T-helper 17 cell (primary cell): Measurements from ENCODE around the gene OR1I1. TPM values are rescaled to one million over a fixed set of nuclear protein-coding genes. Genes with fewer than 3 reads are reported as not detected.

Experiments
- ATAC-seq: fragments of 150-1000 bp; cut with Tn5 transposase; 2 replicates; pipeline ENCODE4 v1.10.0; 2021; ENCODE audit warnings: mild to moderate bottlenecking, moderate library complexity
- DNase-seq, 3 donors: peaks; one replicate each; pipeline versions ENCODE4 v3.0.0 to v3.0.0-alpha.2; 2020 to 2021
- H3K9me3 ChIP-seq: one replicate; pipeline ENCODE4 v1.7.0; 2013; ENCODE audit warnings: low read length, mild to moderate bottlenecking; ENCODE audit not compliant: control insufficient read depth, poor library complexity, severe bottlenecking
- H3K27ac Mint-ChIP-seq: one replicate; pipeline ENCODE4 v1.8.0; 2022; ENCODE audit warnings: mild to moderate bottlenecking, moderate library complexity, mixed read lengths
- H3K27me3 Mint-ChIP-seq: one replicate; pipeline ENCODE4 v1.8.0; 2022; ENCODE audit warnings: mixed read lengths
- H3K36me3 Mint-ChIP-seq: one replicate; pipeline ENCODE4 v1.8.0; 2022; ENCODE audit warnings: low read depth, mixed read lengths
- H3K4me1 Mint-ChIP-seq: one replicate; pipeline ENCODE4 v1.8.0; 2022; ENCODE audit warnings: mild to moderate bottlenecking, mixed read lengths
- H3K4me3 Mint-ChIP-seq: one replicate; pipeline ENCODE4 v1.8.0; 2022; ENCODE audit warnings: mild to moderate bottlenecking, moderate library complexity, mixed read lengths
- total RNA-seq, 4 donors: library from RNA in 2 of 4; stranded (reverse) in 2 of 4; gene quantifications; one replicate each; pipeline ENCODE4 v1.2.3 and lab custom pipeline; 2022 to 2026

The OR1I1 gene
- total RNA-seq, 2 donors from 2014 or later = not detected

DNA sequence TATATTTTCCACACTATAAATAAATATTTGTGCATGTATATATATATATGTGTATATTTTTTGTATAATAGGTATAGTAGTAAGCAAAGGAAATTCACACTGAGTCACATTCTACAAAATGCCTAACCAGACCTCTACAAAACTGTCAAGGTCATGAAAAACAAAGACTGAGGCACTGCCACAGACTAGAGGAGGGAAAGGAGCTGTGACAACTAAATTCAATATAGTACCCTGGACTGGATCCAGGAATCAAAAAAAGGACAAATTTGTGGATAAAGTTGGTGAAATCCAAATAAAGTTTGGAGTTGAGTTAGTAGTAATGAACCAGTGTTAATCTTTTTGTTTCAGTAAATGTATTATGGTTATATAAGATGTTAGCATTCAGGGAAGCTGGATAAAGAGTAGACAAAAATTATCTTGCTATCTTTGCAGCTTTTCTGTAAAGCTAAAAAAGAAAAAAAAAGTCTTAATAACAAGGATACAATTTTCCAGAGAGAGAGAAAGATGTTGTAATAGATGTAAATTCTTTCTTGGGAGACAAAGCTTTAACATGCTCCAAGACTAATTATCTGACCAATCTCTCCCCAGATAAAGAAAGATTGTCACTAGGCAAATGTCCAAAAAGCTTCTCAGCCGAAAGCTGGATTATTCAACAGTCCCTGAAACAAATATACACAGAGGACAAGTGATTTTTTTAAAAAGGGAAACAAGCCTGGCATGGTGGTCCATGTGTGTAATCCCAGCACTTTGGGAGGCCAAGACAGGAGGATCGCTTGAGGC, 44.3 kb downstream of the OR1I1 start:
- no peak for DNase-seq
- Mint-ChIP-seq H3K36me3 (peaks cover under 1% of the 10 kb centered on the region), H3K4me1 (peaks cover 40% of the 10 kb centered on the region), H3K27ac (peak overlapping the region; percentile 99), H3K4me3 (no peak overlapping the region), H3K27me3 (no peaks in the 10 kb centered on the region)
- H3K9me3 ChIP-seq = no peaks in the 10 kb centered on the region
- ATAC-seq = no peak

DNA sequence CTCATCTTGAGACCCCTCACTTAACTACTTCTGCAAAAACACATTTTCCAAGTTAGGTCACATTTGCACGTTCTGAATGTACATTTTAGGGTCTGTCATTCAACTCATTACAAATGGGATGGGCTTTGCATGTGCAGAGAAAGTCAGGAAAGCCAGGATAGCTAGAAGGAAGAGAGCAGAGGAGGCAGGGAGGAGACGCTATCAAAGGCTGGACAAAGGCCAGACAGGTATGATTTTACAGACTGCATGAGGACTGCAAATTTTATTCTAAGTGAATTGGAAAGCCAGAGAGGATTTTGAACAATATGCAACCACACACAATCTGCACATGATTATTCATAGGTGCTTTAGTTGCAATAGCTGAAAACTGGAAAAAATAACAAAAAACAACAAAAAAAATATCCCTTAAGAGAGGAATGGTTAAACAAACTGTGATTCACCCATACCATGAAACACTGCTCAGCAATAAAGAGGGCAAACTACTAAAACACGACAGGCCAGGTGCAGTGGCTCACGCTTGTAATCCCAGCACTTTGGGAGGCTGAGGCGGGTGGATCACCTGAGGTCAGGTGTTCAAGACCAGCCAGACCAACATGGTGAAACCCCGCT, 46.3 kb downstream of the OR1I1 start:
- ATAC-seq (no peak), DNase-seq (no peak)
- Mint-ChIP-seq H3K4me1 (peaks cover 40% of the 10 kb centered on the region), H3K27me3 (no peaks in the 10 kb centered on the region), H3K36me3 (no peaks in the 10 kb centered on the region), H3K4me3 (no peak overlapping the region), H3K27ac (no peak overlapping the region)
- no peaks in the 10 kb centered on the region for H3K9me3 ChIP-seq

DNA sequence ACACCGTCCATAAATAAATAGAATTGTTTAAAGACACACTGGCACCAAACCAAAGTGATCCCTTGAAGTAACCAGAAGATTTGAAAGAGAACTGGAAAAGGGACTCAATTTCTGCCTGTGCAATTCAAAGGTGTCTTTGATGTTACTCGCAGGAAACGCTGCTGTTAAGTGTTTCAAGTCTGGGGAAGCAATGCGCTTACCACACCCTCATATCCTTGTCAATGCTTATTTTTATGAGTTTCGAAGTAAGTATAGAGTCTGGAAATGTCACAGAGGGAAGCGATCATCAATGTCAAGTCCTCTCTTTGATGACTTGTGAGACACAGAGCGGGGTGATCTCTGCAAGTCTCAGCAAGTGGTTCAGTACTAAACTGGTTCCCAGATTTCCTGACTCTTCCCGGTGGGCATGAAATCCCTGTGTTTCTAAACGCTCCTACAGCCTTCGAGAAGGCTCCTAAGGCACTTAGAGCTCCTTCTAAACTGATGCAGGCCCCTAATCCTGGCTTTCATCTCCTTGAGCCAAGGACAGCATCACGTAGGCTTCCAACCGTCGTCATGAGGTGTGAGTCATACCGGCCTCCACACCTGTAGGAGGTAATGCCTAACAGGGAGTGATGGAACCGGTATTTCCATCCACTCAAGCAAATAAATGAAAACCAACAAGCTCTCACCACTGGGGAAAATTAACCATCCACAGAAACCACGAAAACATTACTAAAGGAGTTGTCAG, 48.0 kb downstream of the OR1I1 start:
- Mint-ChIP-seq H3K4me3 (peak overlapping the region; percentile 52), H3K4me1 (peaks cover 31% of the 10 kb centered on the region), H3K27me3 (no peaks in the 10 kb centered on the region), H3K27ac (no peak overlapping the region), H3K36me3 (no peaks in the 10 kb centered on the region)
- no peaks in the 10 kb centered on the region for H3K9me3 ChIP-seq
- ATAC-seq (no peak), DNase-seq (no peak)

DNA sequence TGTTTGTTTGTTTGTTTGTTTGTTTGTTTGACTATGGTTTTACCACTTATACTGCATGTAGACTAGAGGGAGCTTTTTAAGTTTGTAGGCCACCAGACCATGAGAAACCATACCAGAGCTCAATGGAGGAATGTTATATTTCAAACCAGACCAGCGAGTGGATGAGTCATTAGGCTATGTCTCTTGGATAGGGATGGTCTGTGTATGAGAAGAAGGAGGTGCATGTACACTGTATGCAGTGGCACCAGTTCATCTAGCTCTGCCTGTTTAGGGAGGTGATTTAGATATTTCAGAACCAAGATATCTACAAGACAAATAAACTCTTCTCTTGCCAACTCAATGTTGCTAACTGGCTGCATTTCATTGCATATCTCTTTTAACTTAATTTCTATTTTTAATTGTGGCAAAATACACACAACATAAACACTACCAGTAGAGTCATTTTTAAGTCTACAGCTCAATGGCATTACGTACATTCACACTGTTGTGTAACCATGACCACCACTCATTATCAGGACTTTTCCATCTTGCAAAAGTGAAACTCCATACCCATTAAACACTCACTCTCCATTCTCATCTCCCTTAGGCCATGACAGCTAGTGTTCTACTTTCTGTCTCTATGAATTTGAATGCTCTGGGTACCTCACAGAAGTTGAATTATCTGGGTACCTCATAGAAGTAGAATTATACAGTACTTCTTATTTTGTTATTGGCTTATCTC, 54.4 kb downstream of the OR1I1 start:
- H3K9me3 ChIP-seq = no peaks in the 10 kb centered on the region
- H3K27me3 Mint-ChIP-seq = peaks cover 7% of the 10 kb centered on the region
- H3K4me1 Mint-ChIP-seq = peaks cover 2% of the 10 kb centered on the region
- no peaks in the 10 kb centered on the region for H3K36me3 Mint-ChIP-seq
- H3K4me3 Mint-ChIP-seq = no peak overlapping the region
- ATAC-seq = no peak
- no peak overlapping the region for H3K27ac Mint-ChIP-seq
- no peak for DNase-seq

DNA sequence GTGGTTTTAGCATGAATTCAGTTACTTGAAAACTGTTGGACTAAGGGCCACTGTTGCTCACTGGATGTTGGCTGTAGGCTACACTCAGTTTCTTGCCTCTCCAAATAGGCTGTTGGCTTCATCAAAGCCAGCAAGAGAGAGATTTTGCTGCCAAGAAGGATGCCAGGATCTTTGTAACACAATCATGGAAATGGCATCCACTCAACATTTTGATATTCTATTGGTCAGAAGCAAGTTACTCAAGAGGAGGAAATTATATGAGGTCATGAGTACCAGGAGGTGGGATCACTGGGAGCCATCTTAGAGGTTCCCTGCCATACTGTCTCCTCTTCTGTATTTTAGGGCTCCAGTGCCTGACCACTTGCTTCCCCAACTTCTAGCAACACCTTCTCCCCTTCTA, 55.8 kb downstream of the OR1I1 start:
- Mint-ChIP-seq H3K27me3 (peaks cover 10% of the 10 kb centered on the region), H3K36me3 (no peaks in the 10 kb centered on the region), H3K4me3 (no peak overlapping the region), H3K4me1 (no peaks in the 10 kb centered on the region), H3K27ac (no peak overlapping the region)
- ATAC-seq = no peak
- no peaks in the 10 kb centered on the region for H3K9me3 ChIP-seq
- DNase-seq = no peak

DNA sequence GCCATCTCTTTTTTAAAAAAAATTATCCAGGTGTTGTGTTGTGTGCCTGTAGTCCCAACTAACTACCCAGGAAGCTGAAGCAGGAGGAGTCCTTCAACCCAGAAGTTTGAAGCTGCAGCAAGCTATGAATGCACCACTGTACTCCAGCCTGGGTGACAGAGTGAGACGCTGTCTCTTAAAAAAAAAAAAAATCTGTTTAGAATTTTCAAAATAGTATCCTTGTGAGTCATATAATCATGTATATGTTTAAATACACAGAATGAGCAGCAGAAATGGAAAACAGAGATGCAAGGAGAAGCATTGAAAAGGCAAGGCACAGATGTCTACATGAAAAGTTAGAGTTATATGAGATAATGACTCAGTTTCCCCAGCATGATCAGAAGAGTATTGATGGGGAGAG, 56.4 kb downstream of the OR1I1 start:
- no peak overlapping the region for H3K27ac Mint-ChIP-seq
- H3K36me3 Mint-ChIP-seq = no peaks in the 10 kb centered on the region
- no peaks in the 10 kb centered on the region for H3K4me1 Mint-ChIP-seq
- H3K9me3 ChIP-seq = no peaks in the 10 kb centered on the region
- peaks cover 10% of the 10 kb centered on the region for H3K27me3 Mint-ChIP-seq
- ATAC-seq (no peak), DNase-seq (no peak)
- no peak overlapping the region for H3K4me3 Mint-ChIP-seq

DNA sequence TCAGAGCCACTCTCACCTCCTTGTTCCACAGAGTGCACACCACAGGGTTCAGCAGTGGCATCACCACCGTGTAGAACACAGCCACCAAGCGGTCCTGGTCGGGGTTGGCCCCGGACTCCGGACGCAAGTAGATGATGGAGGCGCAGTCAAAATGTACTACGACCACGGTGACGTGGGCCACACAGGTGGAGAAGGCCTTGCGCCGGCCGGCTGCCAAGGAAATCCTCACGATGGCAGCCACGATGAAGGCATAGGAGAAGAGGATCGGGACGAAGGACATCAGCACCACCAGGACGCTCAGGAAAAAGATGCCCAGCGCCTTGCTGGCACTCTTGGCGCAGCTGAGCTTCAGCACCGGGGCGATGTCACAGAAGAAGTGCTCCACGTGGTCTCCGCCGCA, 59.1 kb downstream of the OR1I1 start:
- no peaks in the 10 kb centered on the region for H3K4me1 Mint-ChIP-seq
- ATAC-seq (no peak), DNase-seq (no peak)
- no peak overlapping the region for H3K4me3 Mint-ChIP-seq
- no peak overlapping the region for H3K27ac Mint-ChIP-seq
- H3K27me3 Mint-ChIP-seq = peaks cover 10% of the 10 kb centered on the region
- no peaks in the 10 kb centered on the region for H3K9me3 ChIP-seq
- no peaks in the 10 kb centered on the region for H3K36me3 Mint-ChIP-seq

DNA sequence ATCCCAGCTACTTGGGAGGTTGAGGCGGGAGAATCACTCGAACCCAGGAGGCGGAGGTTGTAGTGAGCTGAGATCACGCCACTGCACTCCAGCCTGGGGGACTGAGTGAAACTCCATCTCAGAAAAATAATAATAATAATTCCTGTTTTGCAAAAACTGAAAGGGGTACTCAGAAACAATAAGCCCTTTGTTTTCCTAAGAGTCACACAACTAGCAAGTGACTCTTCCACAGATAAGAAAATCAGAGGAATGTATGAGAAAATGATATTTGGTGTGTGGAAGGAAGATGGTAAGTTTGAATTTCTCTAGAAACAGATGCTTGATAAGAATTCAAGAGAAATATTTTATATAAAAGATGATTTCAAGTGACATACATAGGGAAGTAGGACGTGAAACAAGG, 60.3 kb downstream of the OR1I1 start:
- ATAC-seq = no peak
- H3K4me3 Mint-ChIP-seq = no peak overlapping the region
- H3K9me3 ChIP-seq = no peaks in the 10 kb centered on the region
- H3K4me1 Mint-ChIP-seq = peaks cover 3% of the 10 kb centered on the region
- no peak overlapping the region for H3K27ac Mint-ChIP-seq
- H3K27me3 Mint-ChIP-seq = peaks cover 6% of the 10 kb centered on the region
- no peak for DNase-seq
- H3K36me3 Mint-ChIP-seq = no peaks in the 10 kb centered on the region

Other genes with a start within 250 kb of the OR1I1 start
- gene OR7A5, start 247.0 kb upstream of the OR1I1 start, total RNA-seq = not detected
- not detected for gene OR7C1, start 247.0 kb upstream of the OR1I1 start, total RNA-seq
- not detected for gene OR7A10, start 233.3 kb upstream of the OR1I1 start, total RNA-seq
- gene OR7A17, start 196.1 kb upstream of the OR1I1 start, total RNA-seq = not detected
- not detected for gene OR7C2, start 140.7 kb upstream of the OR1I1 start, total RNA-seq
- not detected for gene SLC1A6, start 102.3 kb upstream of the OR1I1 start, total RNA-seq
- not detected for gene CASP14, start 32.7 kb upstream of the OR1I1 start, total RNA-seq
- under 1 TPM in 1 of 2 donors, not detected in 1; 0.12 TPM for gene SYDE1, start 25.2 kb downstream of the OR1I1 start, total RNA-seq
- under 1 TPM; 0.05 to 0.18 TPM for gene NOTCH3, start 118.8 kb downstream of the OR1I1 start, total RNA-seq
- not detected for gene EPHX3, start 150.2 kb downstream of the OR1I1 start, total RNA-seq